ENCODE data around the gene ADCY1.
"Not testable (repeated sequence)": the region's sequence is repeated elsewhere in the genome, so short reads cannot be mapped to it uniquely, and the experiment has no call there.

Gene ADCY1

DNA sequence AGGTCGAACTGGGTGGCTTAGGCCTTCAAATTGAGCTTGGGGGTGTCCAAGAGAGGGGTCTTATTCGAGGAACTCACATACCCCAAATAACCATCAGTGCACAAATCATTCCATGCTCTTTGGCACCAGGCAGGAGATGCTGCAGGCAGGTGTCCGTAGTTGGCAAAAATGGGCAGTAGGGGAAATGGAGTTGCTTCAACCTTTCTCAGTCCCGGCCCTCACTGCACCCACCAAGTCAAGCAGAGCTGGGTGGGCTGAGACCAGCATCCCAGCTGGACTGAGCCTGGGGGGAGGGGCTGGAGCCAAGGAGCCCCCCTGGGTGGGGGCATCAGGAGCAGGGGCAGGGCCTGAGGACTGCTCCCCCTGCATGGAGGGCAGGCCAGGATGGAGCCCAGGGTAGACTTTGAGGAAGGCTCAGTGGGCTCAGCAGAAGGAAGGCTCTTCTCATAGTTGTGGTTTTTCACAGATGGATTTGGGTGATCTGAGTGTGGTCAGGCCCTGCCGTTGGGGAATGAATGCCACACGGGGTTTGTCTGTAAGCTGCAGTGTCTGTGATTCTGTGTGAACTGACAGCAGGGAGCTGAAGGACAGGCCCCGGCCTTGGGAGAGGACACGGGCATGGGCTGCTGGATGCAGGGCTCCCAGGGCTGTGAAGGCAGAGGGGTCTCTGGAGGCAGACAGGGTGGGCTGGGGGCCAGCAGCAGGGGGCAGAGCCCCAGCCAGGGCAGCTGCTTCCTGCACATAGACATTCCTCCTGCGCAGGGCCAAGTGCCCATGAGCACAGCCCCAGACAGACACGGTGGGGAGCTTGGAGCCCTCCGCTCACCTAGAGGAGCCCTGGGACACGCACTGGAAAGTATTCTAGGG, 144.5 kb downstream of the ADCY1 start:
- H3K4me3 ChIP-seq (ENCODE audit: low read length) = no peak overlapping the region
- TF ChIP-seq, protein P1, sequence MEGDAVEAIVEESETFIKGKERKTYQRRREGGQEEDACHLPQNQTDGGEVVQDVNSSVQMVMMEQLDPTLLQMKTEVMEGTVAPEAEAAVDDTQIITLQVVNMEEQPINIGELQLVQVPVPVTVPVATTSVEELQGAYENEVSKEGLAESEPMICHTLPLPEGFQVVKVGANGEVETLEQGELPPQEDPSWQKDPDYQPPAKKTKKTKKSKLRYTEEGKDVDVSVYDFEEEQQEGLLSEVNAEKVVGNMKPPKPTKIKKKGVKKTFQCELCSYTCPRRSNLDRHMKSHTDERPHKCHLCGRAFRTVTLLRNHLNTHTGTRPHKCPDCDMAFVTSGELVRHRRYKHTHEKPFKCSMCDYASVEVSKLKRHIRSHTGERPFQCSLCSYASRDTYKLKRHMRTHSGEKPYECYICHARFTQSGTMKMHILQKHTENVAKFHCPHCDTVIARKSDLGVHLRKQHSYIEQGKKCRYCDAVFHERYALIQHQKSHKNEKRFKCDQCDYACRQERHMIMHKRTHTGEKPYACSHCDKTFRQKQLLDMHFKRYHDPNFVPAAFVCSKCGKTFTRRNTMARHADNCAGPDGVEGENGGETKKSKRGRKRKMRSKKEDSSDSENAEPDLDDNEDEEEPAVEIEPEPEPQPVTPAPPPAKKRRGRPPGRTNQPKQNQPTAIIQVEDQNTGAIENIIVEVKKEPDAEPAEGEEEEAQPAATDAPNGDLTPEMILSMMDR (conservative IDR thresholded peaks at IDR 0.05; ENCODE audit: low read depth, low read length) = no peak
- no peak for DNase-seq (ENCODE audit: low read depth)

DNA sequence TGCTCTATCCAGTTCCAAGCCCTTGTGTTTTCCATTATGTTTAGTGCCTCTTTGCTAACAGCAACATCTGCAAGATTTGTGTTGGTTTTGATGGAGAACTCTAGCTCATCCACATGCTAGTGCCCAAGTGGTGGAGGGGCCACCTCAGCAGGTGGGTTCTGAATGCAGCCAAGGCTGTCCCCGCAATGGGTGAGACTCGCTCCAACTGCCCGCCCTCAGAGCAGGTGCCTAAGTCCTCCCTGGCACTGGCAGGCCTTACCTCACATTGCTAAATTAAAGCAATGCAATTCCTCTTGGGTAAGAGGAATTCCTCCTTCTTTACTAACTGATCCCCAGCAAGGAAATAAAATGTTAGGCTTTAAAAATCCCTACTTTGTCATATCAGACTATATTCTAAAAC, 146.8 kb downstream of the ADCY1 start:
- TF ChIP-seq, protein P1 (conservative IDR thresholded peaks at IDR 0.05; ENCODE audit: low read depth, low read length) = no peak
- no peak overlapping the region for H3K4me3 ChIP-seq (ENCODE audit: low read length)
- DNase-seq (ENCODE audit: low read depth) = no peak

DNA sequence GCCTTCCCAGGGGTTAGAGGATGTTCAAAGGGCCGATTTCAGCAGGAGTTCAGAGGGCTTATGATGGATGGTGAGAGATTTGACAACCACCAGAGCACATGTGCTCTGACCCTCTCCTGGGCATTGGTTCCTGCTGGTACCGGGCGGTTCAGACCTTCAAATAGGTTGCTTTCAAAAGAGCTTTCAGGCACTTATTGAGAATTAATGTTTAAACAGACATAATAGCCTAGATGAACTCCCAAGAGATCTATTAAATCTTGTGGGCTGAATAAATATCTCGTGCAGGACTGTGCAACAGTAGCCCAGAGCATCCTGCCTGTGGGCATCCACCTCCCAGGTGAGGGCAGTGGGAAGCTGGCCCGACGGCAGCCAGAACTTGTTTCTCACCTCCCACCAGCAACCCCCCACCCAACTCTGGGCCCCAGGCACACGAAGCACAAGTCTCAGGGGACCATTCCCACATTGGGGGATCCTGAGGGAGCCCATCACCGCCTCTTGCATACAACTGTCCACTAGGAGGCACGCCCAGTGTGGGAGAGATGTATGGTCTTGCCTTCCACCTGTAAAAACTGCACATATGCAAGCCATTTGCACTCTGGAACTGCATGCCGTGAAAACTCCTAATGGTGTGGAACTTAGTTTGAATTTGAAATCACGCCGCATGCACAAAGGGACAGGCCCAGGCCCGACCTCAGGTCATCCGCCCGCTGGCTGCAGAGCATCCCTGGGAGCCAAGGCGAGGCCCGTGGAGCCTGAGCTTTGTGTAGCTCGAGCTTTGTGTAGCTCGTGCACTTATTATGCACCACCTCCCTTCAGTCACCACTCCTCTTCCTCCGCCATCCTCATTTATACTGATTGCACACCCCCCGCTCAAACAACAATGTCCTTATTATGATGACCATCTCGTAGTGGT, 147.8 kb downstream of the ADCY1 start:
- TF ChIP-seq, protein P1 (conservative IDR thresholded peaks at IDR 0.05; ENCODE audit: low read depth, low read length) = peak; percentile 10
- H3K4me3 ChIP-seq (ENCODE audit: low read length) = no peak overlapping the region
- DNase-seq (ENCODE audit: low read depth) = no peak

DNA sequence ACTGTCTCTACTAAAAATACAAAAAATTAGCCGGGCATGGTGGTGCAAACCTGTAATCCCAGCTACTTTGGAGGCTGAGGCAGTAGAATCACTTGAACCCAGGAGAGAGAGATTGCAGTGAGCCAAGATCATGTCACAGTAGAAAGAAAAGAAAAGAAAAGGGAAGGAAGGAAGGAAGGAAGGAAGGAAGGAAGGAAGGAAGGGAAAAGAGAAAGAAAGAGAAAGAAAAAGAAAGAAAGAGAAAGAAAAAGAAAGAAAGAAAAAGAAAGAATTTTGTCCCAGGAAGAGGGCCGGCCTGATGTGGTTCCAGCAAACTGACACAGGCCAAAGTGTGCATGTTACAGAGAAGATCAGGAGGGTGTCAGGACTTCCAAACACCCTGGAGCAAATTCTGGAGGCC, 151.1 kb downstream of the ADCY1 start:
- not testable (repeated sequence) for H3K4me3 ChIP-seq (ENCODE audit: low read length); DNase-seq (ENCODE audit: low read depth)

DNA sequence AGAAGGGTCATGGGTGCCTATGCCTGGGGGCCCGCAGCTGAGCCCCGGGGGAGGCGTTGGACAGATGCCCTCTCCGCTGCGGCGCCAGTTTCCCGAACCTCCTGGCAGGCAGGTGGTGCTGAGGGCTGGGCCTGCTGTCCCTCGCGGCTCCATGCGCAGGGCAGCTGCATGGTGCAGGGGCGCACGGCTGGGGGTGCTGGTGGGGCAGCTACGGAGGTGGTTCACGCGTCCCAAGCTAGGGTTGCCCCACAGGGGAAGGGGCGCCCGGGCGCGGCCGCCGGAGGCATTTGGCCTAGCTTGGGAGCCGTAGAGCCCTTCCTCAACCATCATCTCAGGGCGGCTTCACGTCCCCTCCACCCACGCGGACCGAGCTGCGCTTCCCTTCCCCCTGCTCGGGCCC, 152.7 kb downstream of the ADCY1 start:
- H3K4me3 ChIP-seq (ENCODE audit: low read length) = no peak overlapping the region
- TF ChIP-seq, protein P1 (conservative IDR thresholded peaks at IDR 0.05; ENCODE audit: low read depth, low read length) = no peak
- no peak for DNase-seq (ENCODE audit: low read depth)

DNA sequence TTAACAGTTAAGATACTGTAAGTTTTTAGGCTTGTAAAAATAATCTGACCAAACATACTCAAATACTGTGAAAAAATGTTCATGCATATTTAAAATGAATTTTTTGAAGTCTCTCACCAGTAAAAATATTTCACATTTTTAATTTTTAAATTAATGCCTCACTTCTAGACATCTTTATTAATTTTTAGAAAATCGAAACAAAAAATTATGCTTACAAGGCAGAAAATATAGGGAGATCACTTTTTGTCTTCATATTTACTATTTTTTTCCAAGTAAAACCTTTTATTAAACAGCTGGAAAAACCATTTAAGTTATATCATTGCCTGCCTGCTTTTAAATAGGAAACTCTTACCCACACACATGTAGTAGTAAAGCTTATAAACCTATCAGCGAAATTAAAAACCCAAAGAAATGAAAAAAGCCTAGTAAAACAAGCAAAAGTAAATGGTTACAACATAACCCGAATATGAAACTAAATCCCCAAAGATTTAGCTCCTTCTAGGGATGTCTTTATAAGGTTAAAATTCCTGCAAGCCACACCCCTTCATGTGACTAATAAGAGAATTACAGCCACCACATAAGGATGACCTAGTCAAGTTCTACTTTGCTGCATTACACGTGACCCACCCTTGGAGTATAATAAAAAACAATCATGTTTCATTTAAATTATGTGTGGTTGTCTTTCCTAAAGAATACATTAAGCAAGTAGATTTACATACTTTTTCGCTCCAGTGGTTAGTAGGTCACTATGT, 157.7 kb downstream of the ADCY1 start:
- peak; percentile 40 for DNase-seq (ENCODE audit: low read depth)
- H3K4me3 ChIP-seq (ENCODE audit: low read length) = not testable (repeated sequence)

DNA sequence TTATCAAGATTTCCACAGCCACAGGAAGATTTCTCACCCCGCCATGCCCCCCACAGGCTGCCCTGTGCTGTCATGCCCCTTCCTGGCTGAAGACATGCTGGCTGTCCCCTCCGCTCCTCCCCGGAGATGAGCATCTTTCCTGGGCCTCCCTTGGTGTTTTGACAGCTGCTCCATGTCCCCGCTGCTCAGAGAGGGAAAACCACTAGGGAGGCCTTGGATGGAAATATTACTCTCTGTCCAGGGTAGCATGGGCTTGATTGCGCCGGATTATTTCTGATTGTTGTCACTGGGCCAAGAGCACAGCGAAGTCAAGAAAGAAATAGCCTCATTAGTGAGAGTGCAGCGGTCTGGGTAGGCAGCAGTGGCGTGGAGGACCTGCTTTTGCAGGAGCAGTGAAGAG, 164.8 kb downstream of the ADCY1 start:
- not testable (repeated sequence) for DNase-seq (ENCODE audit: low read depth); H3K4me3 ChIP-seq (ENCODE audit: low read length)

DNA sequence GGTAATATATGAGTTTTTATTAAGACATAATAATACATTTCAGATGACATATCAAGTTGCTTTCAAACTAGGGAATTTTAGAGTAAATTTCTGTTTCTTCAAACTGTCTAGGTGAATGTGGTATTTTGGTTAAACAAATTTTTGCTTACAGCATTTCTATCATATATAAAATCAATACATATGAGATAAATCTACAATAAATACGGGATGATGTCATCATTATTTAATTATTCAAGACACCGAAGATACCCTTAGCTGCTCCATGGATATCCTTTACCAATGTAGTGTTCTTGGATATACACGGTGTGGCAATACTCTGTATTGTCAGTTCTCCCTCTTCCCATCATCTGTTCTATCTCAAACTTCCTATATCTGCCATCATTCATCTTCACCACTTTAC, 166.4 kb downstream of the ADCY1 start:
- DNase-seq (ENCODE audit: low read depth) = not testable (repeated sequence)

More for the DNA sequence above, 166.4 kb downstream of the ADCY1 start:
- H3K4me3 ChIP-seq (ENCODE audit: low read length) = not testable (repeated sequence)
